Activated CD8-positive, alpha-beta memory T cell treated with anti-CD3 and anti-CD28 coated beads for 48 hours (primary cell): ENCODE measurements around the gene CABLES1.
"Not testable (repeated sequence)": the region's sequence is repeated elsewhere in the genome, so short reads cannot be mapped to it uniquely, and the experiment has no call there.

Experiments
- DNase-seq, 3 experiments: peaks; one replicate each; pipeline ENCODE4 v3.0.0-alpha.2; 2020; ENCODE audit warnings: low read depth in 2 of 3, low spot score in 2 of 3

The CABLES1 gene

GRCh38 chr18:23141104-23141999, 6.1 kb downstream of the CABLES1 start:
- no peak for DNase-seq

GRCh38 chr18:23142251-23142929, 7.1 kb downstream of the CABLES1 start:
- DNase-seq: no peak

GRCh38 chr18:23143016-23143814, 7.9 kb downstream of the CABLES1 start:
- DNase-seq: no peak

GRCh38 chr18:23143815-23144261, 8.6 kb downstream of the CABLES1 start:
- DNase-seq: no peak

GRCh38 chr18:23144640-23145039, 9.4 kb downstream of the CABLES1 start:
- DNase-seq: no peak

GRCh38 chr18:23145621-23146020, 10.3 kb downstream of the CABLES1 start:
- no peak for DNase-seq

DNA sequence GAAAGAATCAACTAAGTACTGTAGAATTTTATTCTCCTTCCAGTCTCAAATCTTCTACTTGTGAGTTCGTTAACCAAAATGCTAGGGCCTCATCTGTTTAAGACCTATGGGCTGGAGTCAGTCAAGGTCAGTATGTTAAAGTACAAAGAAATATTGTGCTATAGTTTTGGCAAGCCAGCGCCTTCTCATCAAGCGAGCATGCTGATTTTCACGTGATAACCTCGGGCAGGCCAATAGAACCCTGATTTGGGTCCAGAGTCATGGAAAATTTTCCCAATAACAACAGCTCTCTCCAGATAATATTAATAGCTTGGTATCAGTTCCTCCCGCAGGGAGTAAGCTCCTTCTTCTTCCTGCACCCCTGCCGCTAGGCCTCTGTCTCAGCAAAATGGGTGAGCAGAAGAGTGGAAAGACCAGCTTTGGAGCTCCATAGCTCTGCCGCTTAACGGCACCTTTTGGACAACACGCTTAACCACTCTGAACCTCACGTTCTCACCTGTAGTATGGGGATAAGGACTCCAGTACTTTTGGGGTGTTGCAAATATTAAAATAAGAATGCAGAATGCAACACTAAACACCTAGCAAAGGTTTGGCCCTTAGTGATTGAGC, 11.7 kb downstream of the CABLES1 start:
- DNase-seq: no peak

- no peak for DNase-seq
These were observed 13.1 kb downstream of the CABLES1 start for GRCh38 chr18:23148382-23148781.

- no peak for DNase-seq
These were observed 14.3 kb downstream of the CABLES1 start for GRCh38 chr18:23149570-23149969.

GRCh38 chr18:23151414-23152099, 16.3 kb downstream of the CABLES1 start:
- DNase-seq: no peak

DNA sequence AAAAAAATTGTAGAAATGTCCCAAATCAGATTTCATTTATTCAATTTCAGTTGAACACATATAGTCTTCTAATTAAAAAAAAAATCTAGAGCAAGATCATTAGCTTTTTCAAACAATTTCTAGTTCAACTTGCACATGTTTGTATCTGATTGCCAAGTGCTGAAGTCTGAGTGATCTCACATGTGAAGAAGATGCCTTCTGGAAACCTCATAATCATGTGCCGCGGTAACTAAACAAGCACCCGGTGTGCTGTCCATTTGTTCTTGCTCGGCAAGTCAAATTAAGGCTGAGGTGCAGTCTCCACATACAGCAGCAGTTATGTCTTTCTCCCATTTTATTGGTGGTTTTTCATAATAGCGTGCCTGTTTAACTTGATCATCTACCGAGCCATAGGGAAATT, 18.7 kb downstream of the CABLES1 start:
- DNase-seq: no peak

DNA sequence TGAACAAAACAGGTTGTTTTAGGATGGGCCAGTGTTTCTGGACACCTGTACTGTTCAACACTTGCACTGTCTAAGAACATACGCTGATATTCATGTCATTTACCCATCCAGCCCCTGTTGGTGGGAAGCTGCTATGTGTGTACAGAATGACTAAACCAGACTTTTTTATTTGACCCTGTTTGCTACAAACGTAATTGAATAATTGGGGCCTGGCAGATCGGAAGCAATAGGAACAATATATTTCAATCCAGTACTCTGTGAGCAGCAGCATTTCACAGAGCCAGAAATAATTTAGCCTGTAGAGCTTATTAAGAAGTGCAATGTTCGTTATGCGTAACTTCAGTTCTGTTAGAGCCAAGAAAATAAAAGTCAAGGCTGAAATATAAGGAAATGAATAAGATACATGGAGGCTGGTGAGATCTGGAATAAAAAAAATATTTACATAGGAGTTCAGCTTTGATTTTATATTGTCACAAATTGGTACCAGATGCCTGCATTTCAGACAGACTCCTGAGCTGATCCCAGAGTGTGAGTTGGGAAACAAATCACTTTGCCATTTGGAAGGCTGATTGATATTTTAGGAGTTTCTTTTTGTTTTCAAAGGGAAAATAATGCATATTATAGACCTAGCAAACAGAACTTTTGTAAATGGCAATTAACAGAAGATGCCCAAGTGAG, 19.7 kb downstream of the CABLES1 start:
- no peak for DNase-seq

- no peak for DNase-seq
These were observed 20.3 kb downstream of the CABLES1 start for GRCh38 chr18:23155537-23155936.

DNA sequence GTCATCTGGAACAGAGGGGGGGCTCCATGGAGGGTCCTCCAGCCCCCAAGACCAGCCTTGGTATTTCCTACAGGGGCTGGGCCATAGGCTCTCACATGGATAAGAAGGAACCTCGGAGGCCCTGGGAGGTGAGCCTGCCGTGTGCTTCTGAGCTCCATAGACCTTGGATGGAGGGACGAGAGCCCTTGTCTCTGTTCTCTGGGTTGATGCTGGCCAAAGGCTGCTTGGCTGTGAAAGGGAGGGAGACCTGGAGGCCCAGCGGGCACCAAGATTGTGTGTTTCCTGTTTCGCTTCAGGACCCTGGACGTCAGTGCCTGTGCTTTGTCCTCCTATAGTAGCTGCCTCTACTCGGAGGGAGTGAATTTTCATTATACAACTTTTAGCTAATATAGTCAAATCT, 20.8 kb downstream of the CABLES1 start:
- DNase-seq: no peak

- DNase-seq: no peak
These were observed 22.8 kb downstream of the CABLES1 start for GRCh38 chr18:23158058-23158457.

DNA sequence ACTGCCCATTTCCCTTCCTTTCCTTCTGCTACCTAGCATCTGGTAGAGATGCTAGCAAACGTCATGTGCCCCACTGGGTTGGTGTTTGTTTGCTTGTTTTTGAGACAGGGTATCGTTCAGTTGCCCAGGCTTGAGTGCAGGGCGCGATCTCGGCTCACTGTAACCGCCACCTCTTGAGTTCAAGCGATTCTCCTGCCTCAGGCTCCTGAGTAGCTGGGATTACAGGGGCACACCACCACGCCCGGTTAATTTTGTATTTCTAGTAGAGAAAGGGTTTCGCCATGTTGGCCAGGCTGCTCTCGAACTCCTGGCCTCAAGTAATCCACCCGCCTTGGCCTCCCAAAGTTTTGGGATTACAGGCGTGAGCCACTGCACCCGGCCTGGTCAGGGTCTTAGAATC, 23.6 kb downstream of the CABLES1 start:
- not testable (repeated sequence) for DNase-seq

GRCh38 chr18:23159344-23159743, 24.1 kb downstream of the CABLES1 start:
- no peak for DNase-seq

- no peak for DNase-seq
These were observed 27.2 kb downstream of the CABLES1 start for GRCh38 chr18:23162473-23162872.

DNA sequence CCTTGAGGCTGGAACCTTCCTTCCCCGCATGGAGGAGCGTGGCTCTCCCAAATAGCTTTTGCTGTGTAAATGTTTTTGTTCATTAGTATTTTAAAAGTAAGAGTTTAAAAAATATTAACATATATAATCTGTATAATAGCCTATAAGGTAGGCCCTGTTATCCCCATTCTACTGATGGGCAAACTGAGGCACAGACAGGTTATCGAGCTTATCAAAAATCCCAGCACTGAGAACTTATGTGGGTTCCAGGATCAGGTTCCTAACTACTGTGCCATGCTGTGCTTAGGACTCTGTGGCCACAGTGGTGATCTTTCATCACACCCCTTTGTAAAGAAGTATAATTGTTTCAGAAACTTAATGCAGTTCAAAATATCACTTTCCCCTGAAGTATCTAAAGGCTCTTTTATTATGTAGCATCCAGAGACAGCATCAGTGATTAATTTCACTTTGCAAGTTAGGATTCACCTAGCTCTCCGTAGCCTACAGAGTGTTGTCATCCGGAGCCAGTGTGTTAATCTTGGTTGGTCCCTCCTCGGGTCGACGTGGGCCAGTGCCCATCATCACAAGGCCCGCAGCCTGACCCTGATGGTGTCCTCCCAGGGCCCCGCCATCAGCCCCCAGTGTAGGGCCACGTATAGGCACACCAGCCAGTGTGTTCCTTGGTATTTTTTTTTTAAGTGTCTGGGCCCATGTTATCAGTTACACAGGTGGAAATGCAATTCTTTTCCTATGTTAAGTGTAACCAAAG, 28.7 kb downstream of the CABLES1 start:
- DNase-seq: no peak
